ENCODE results near the gene RPS29. TPM values are rescaled to one million over a fixed set of nuclear protein-coding genes. Genes with fewer than 3 reads are reported as not detected.
A peak's percentile ranks its signal among the peaks of the same experiment; 100 is the strongest.

RPS29 gene
- total and polyA plus RNA-seq, 10 of the 15 experiments (the other 5 are each of a cell fraction or from before 2014, with no cell fraction given): 2,685 to 10,815 (median 4,359) TPM

GRCh38 chr14:49582113-49582977 lies 3.8 kb downstream of the RPS29 start:
- POLR2A ChIA-PET: interaction anchor here (0.7 to 1.3 kb wide), 3 partner anchors 14 to 43 kb away, joined by 3 to 5 read pairs (median 4); partner anchors contain the start of genes MGAT2 and RPL36AL
- no peak for ATAC-seq
- no peak overlapping the region for H3K27ac ChIP-seq (ENCODE audit: control insufficient read depth, insufficient read depth)
- SMC1A ChIA-PET (ENCODE audit: uncharacterized antibody, unreplicated experiment): interaction anchor here (1.0 kb wide), 1 partner anchor 15 kb away, joined by 3 read pairs; no protein-coding TSS in a partner anchor
- intact Hi-C loops (cut with micrococcal nuclease; ENCODE audit: unreplicated experiment): no loop called here
- peaks cover 4% of the 10 kb centered on the region; the same call in 1 of the 2 replicates for H4K20me1 ChIP-seq (ENCODE audit: control insufficient read depth, insufficient read depth)
- BruUV-seq (replicated peaks): no TSS peak
- CTCF ChIA-PET: interaction anchor here (0.9 to 2.3 kb wide), 2 partner anchors 38 to 84 kb away, joined by 3 to 10 read pairs; partner anchors contain the start of genes MGAT2 and RPL36AL
- no peaks in the 10 kb centered on the region for H3K9me3 ChIP-seq (replicated peaks; ENCODE audit: control insufficient read depth, insufficient read depth, low read length)
- no peak for DNase-seq (ENCODE audit: low read depth, low spot score)
- in situ Hi-C loops (cut with MboI): no loop called here
- peak overlapping the region; percentile 5; the same call in 1 of the 2 replicates for H3K4me2 ChIP-seq (ENCODE audit: control insufficient read depth, insufficient read depth)
- H3K79me2 ChIP-seq (ENCODE audit: control insufficient read depth, insufficient read depth, low read length): peaks cover 62% of the 10 kb centered on the region
- WGBS (ENCODE audit: insufficient coverage, insufficient replicate concordance, low lambda C conversion rate, missing lambda C conversion rate): 94% methylated on average over 4 of the region's 4 CpGs
- H3K36me3 ChIP-seq (ENCODE audit: control insufficient read depth in 2 of 2, insufficient read depth in 2 of 2, low read length in 1 of 2): peaks cover 3 to 21% of the 10 kb centered on the region in 2 experiments
- H3K4me1 ChIP-seq (ENCODE audit: control insufficient read depth, insufficient read depth, low read length): no peaks in the 10 kb centered on the region
- no peak for FAIRE-seq
- H3K4me3 ChIP-seq: peak overlapping the region; percentile 90
- H3K27me3 ChIP-seq (replicated peaks in 1 of 2; ENCODE audit: control insufficient read depth in 2 of 2, insufficient read depth in 2 of 2, low read length in 1 of 2): no peaks in the 10 kb centered on the region
- H3K9ac ChIP-seq (ENCODE audit: control insufficient read depth, insufficient read depth, low read length): no peak overlapping the region
- H2AFZ ChIP-seq (ENCODE audit: control insufficient read depth, low read depth, low read length): no peak overlapping the region
- RAD21 ChIA-PET (ENCODE audit: unreplicated experiment): interaction anchor here (1.2 kb wide), 1 partner anchor 42 kb away, joined by 3 read pairs; no protein-coding TSS in a partner anchor
- TF ChIP-seq ZSCAN29 (IDR thresholded peaks at IDR 0.05) (no peak), NR2C1 (IDR thresholded peaks at IDR 0.05) (no peak), HDAC6 (IDR thresholded peaks at IDR 0.05; ENCODE audit: unreplicated experiment) (no peak), ATF2 (IDR thresholded peaks at IDR 0.05; ENCODE audit: low read length) (peak; percentile 54), EZH2 (IDR thresholded peaks at IDR 0.05; ENCODE audit: borderline replicate concordance, control insufficient read depth, low read depth, low read length) (no peak), RELA (IDR thresholded peaks at IDR 0.05; ENCODE audit: borderline replicate concordance, partially characterized antibody) (no peak), POU2F2 (IDR thresholded peaks at IDR 0.05; ENCODE audit: borderline replicate concordance, low read depth, low read length) (peak; percentile 17; the same call in 1 of the 3 replicates), MTA3 (IDR thresholded peaks at IDR 0.05; ENCODE audit: borderline replicate concordance, low read length) (peak; percentile 83), RBBP5 (conservative IDR thresholded peaks at IDR 0.05) (no peak), YY1 (IDR thresholded peaks at IDR 0.05; ENCODE audit: low read depth, low read length) (no peak), PBX3 (IDR thresholded peaks at IDR 0.05; ENCODE audit: insufficient replicate concordance, low read depth, low read length) (no peak), STAT1 (conservative IDR thresholded peaks at IDR 0.05) (no peak), FOXM1 (IDR thresholded peaks at IDR 0.05; ENCODE audit: low read depth, low read length) (peak; percentile 46), TCF3 (IDR thresholded peaks at IDR 0.05; ENCODE audit: borderline replicate concordance, insufficient read depth, low read depth, low read length) (no peak), IRF5 (IDR thresholded peaks at IDR 0.05; ENCODE audit: borderline replicate concordance) (no peak), TARDBP (IDR thresholded peaks at IDR 0.05; ENCODE audit: borderline replicate concordance) (no peak; the same call in 1 of the 2 replicates), POLR2AphosphoS5 (IDR thresholded peaks at IDR 0.05; ENCODE audit: low read length) (peak; percentile 72), SMAD5 (IDR thresholded peaks at IDR 0.05; ENCODE audit: low read depth) (peak; percentile 60; the same call in 1 of the 2 replicates)

Measured in GM12878 (cell line).